HG03342 (cell line): ENCODE results near the gene AP3S2.
A peak's percentile ranks its signal among the peaks of the same experiment; 100 is the strongest.
"Not testable (repeated sequence)": the region's sequence is repeated elsewhere in the genome, so short reads cannot be mapped to it uniquely, and the experiment has no call there.

Source experiments
- ATAC-seq: cut with Tn5 transposase; IDR thresholded peaks from one replicate; pipeline ENCODE4 v1.9.1; 2021; ENCODE audit warnings: mild to moderate bottlenecking, moderate library complexity; ENCODE audit not compliant: unreplicated experiment

Gene AP3S2

DNA sequence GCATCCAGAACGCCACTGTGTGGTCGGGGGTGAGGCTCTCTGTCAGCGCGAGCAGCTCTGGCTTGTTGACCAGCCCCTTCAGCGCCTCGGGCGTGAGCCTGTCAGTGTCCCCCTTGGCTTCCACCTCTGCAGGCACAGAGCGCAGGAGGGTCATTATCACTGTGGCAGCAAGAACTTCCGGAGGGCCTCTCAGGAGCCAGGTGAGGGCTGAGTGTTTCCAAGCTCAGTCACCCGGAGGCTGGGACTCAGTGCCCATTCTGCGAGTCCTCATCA lies 10.0 kb upstream of the AP3S2 start:
- no peak for ATAC-seq

- no peak for ATAC-seq
These were observed 9.4 kb upstream of the AP3S2 start for GRCh38 chr15:89903015-89903857.

GRCh38 chr15:89900849-89901248 lies 7.1 kb upstream of the AP3S2 start:
- ATAC-seq = no peak

- no peak for ATAC-seq
These were observed 6.3 kb upstream of the AP3S2 start for GRCh38 chr15:89899951-89900567.

DNA sequence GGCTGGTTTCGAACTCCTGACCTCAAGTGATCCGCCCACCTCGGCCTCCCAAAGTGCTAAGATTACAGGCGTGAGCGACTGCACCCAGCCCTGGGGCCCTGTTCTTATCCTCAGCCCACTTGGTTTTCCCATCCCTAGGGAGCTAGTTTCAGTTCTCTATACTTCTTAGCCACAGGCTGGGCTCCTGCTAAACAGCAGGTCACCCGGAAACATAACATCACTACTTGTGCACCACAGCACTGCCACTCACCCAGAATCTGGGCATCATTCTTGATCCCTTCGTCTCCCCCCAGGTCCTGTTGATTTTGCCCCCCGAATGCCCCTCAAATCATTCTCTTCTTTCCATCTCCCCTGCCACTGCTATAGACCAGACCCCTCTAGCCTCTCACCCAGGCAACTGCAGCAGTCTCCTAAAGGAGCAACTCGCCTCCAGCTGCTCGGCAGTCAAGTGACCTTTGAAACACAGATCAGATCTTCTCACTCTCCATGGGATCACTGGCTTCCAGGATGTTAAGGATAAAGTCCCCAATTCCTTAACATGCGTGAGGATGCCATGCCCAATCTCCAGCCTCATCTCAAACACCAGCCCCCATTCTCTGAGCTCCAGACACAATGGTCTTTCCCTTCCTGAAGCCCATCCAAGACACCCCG lies 5.6 kb upstream of the AP3S2 start:
- no peak for ATAC-seq

DNA sequence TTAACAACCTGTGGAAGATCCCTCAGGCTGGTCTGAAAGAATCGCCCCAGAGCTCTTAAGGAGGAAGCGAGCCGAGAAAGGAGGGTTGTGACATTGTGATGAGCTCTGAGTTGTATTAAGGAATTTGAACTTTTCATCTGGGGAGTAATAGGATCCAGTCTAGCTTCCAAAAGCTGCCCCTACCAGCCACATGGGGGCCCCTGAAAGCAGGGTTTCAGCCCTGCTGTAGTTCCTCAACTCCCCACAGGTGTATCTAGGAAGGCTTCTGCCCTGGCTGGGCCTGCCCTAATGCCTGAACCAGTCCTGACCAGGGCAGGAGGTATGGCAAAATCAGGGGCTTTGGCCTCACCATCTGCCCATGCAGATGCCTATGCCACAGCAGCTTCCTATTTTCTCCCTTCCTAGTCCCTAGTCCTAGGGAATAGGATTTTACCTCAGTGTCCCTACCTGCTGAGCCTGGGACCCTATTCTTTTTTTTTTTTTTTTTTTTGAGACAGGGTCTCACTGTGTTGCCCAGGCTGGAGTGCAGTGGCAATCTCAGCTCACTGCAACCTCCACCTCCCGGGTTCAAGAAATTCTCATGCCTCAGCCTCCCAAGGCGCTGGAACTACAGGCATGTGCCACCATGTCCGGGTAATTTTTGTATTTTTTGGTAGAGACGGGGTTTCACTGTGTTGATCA lies 5.0 kb upstream of the AP3S2 start:
- ATAC-seq = peak; percentile 66

DNA sequence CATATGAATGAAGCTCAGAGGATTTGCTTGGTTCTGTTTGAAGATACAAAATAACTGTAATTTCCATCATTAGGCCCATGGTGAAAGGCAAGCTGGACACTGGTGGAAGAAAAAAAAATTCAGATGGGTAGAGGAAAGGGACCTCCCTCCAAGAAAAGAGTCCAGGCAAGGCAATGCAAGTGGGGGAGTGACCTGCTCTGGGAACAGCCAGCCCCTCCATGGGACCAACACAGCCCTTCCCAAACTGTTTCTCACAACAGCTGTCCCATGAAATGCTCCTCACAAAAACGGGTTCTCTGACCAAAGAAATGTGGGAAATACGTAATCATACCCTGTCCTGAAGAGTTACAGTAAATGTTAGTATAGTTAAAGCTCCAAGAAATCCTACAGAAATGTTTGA lies 4.4 kb upstream of the AP3S2 start:
- ATAC-seq = no peak

- ATAC-seq = no peak
These were observed 767 bp downstream of the AP3S2 start for GRCh38 chr15:89893027-89893426.

DNA sequence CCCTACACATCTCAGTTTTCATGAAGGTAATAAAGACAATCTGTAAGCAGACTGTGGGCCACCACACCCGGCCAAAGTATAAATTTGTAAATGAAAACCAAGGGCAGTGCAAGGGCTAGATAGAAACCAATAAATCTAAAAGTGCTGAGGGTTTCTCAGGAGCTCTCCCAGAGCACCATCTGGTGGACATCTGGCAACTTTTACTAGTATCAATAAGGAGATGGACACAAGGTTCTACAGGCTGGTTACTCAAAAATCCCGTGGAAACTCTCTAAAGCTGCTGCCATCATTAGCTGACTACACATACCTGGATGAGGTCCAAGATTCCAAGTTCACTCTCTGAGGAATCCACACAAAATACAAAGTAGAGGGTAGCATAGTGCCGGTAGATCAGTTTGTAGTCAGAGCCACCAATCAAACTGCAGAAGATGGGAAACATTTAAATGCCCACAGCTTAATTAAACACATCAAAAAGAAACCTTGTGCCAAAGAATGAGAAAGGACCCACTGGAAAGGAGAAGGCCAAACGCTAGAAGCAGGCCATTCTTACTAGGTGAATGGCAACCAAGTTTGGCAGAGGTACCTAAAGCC lies 5.5 kb downstream of the AP3S2 start:
- no peak for ATAC-seq

- ATAC-seq = no peak
These were observed 8.2 kb downstream of the AP3S2 start for GRCh38 chr15:89885611-89886010.

DNA sequence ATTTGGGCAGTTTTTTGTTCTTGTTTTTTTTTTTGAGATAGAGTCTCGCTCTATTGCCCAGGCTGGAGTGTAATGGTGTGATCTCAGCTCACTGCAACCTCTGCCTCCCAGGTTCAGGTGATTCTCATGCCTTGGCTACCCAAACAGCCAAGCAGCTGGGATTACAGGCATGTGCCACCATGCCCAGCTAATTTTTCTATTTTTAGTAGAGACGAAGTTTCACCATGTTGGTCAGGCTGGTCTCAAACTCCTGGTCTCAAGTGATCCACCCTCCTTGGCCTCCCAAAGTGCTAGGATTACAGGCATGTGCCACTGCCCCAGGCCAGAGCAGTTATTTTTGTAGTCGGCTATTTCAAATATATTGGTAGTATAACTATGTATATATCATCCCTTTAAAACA lies 8.6 kb downstream of the AP3S2 start:
- ATAC-seq = not testable (repeated sequence)

GRCh38 chr15:89883518-89883917 lies 10.3 kb downstream of the AP3S2 start:
- no peak for ATAC-seq

DNA sequence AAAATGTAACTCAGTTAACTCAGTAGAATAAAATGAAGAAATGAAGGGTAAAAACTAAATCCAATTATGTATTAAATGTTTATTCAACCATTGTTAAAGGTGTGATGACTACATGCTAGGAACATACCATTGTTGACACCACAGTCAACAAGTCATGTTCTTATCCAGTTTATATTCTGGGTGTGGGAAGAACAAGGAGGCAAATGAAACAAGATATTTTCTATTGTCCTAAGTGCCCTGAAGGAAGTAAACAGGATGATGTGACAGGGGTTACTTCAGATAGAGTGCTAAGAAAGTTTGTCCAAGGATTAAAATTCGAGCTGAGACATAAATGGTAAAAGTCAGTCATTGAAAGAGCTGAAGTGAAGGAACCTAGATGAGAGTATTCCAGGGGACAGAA lies 13.1 kb downstream of the AP3S2 start:
- ATAC-seq = no peak

- no peak for ATAC-seq
These were observed 15.5 kb downstream of the AP3S2 start for GRCh38 chr15:89878323-89878722.

DNA sequence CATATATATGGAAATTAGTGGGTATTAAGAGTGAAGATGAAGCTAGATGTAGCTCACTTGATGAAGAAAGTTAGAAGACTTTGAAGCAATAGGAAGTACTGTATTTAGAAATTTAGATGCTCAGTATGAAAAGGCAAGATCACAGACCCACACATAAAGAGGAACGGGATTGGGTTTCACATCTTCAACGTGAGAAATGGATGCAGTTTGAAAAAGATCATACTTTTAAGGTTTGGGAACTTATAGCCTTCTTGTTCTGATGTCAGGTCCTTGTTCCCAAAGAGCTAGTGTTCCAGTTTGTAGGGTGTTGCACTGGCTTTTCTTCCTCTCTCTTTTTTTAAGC lies 16.7 kb downstream of the AP3S2 start:
- ATAC-seq = no peak

DNA sequence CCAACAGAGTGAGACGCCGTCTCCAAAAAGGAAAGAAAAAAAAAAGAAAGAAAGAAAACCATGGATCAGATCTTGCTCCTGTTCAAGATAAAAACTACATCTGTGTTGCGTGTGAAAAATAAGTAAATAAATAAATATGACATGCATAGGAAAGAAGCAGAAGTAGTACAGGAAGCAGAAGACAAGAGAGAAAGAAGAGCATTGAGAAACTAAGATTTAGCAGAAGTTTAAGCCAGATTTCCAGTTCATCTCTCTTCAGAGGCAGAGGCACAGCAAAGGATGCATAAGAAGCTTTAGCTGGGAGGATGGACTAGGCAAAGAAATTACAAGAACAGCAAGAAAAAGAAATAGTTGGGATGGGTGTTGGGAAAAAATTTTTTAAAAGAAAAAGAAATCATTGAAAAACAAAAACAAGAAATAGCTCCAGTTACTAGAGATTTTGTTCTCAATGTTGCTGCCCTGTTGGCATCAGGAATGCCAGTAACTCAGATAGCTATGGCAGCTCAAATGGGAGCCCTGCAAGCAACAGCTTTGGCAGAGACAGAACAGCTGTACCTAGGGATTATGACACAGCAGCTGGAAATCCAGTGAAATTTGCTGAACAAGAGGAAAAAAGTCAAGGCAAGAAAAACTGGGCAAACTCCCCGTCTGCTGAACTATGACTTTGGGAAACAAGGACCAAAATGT lies 17.3 kb downstream of the AP3S2 start:
- ATAC-seq = no peak

- no peak for ATAC-seq
These were observed 18.1 kb downstream of the AP3S2 start for GRCh38 chr15:89875741-89876140.

GRCh38 chr15:89874926-89875564 lies 18.7 kb downstream of the AP3S2 start:
- peak; percentile 85 for ATAC-seq

DNA sequence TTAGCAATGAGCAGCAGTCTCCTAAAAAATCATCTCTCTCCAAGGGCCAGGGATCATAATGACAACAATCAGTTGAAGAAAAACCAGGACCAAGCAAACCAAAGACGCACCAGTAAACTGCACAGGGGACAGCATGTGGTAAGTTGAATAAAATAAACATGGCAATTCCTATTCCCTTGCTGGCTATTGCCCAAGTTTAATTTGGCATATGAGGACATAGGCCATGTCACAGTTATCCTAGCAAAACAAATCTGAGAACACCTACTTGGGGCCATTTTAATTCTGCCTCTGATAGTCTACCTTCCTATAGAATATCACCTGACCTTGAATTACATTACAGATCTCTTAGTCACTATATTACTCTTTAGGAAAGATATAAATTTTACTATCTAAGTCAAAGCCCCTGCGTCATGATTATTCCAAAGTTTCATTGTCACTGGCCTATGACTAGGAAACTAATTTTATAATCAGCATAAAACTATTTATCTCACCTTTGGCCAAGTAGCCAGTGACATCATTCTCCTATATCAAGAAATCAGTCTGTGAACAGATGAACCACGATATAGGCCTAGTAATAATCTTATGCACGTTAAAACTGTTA lies 23.0 kb downstream of the AP3S2 start:
- no peak for ATAC-seq

DNA sequence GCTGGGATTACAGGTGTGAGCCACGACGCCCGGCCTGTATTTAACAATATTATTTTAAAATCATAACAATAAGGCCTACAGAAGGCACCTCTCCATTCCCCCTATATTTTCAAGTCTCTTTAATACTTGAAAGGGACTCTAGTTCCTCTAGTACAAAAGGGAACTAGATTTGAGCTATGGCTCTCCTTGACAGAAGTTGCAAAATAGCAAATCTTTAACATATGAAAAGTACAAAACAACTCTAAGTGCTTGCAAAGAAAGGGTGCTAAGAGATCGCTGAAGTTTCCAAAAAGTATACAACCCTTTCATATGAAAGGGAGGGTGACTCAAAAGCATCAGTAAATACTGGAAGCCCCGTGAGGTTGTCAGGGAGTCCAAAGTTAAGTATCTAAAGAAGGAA lies 23.8 kb downstream of the AP3S2 start:
- no peak for ATAC-seq
